ENCODE measurements around the gene ST13.
"Not testable (repeated sequence)": the region's sequence is repeated elsewhere in the genome, so short reads cannot be mapped to it uniquely, and the experiment has no call there.

Gene ST13

GRCh38 chr22:40856513-40857308 is at the start of gene ST13, which contains the start of gene XPNPEP3:
TSS of gene ST13 (minus strand) at chr22:40856639. CDS start at chr22:40856540, 99 bp downstream.
TSS of gene XPNPEP3 (plus strand) at chr22:40857148. CDS start at chr22:40857182, 34 bp downstream.
- peak; percentile 92 for DNase-seq

GRCh38 chr22:40904101-40904500 is 47.7 kb upstream of the ST13 start:
- DNase-seq = no peak

GRCh38 chr22:40898850-40899357 is 42.5 kb upstream of the ST13 start:
- peak; percentile 52 for DNase-seq

- no peak for DNase-seq
Observed at GRCh38 chr22:40894417-40894816, 38.0 kb upstream of the ST13 start.

- DNase-seq = no peak
Observed at GRCh38 chr22:40890881-40891280, 34.4 kb upstream of the ST13 start.

- no peak for DNase-seq
Observed at GRCh38 chr22:40889116-40889515, 32.7 kb upstream of the ST13 start.

- no peak for DNase-seq
Observed at GRCh38 chr22:40878922-40879321, 22.5 kb upstream of the ST13 start.

GRCh38 chr22:40877488-40877887 is 21.0 kb upstream of the ST13 start:
- no peak for DNase-seq

GRCh38 chr22:40876907-40877306 is 20.5 kb upstream of the ST13 start:
- no peak for DNase-seq

GRCh38 chr22:40875111-40875510 is 18.7 kb upstream of the ST13 start:
- DNase-seq = no peak

GRCh38 chr22:40874016-40874415 is 17.6 kb upstream of the ST13 start:
- DNase-seq = no peak

- DNase-seq = not testable (repeated sequence)
Observed at GRCh38 chr22:40868379-40868778, 11.9 kb upstream of the ST13 start.

GRCh38 chr22:40867109-40867508 is 10.7 kb upstream of the ST13 start:
- no peak for DNase-seq

- DNase-seq = no peak
Observed at GRCh38 chr22:40862537-40862936, 6.1 kb upstream of the ST13 start.

- no peak for DNase-seq
Observed at GRCh38 chr22:40862013-40862412, 5.6 kb upstream of the ST13 start, which contains the start of gene DNAJB7. TSS of gene DNAJB7 (minus strand) at chr22:40862113. CDS start at chr22:40861994, 119 bp downstream.

GRCh38 chr22:40857309-40857855 is 943 bp upstream of the ST13 start:
- DNase-seq = no peak

- DNase-seq = peak; percentile 29
Observed at GRCh38 chr22:40855979-40856512, 393 bp downstream of the ST13 start.

- peak; percentile 48 for DNase-seq
Observed at GRCh38 chr22:40855071-40855978, 1.1 kb downstream of the ST13 start.

- DNase-seq = no peak
Observed at GRCh38 chr22:40853961-40854360, 2.5 kb downstream of the ST13 start.

- DNase-seq = no peak
Observed at GRCh38 chr22:40853333-40853732, 3.1 kb downstream of the ST13 start.

GRCh38 chr22:40845816-40846215 is 10.6 kb downstream of the ST13 start:
- DNase-seq = not testable (repeated sequence)

GRCh38 chr22:40844951-40845350 is 11.5 kb downstream of the ST13 start:
- DNase-seq = no peak

GRCh38 chr22:40838486-40838885 is 18.0 kb downstream of the ST13 start:
- DNase-seq = peak; percentile 8

Measured in NCI-H1105 treated with DMSO at 0.1 percent for 48 hours (cell line).